ENCODE results near the gene ARHGDIA.

- TF ChIP-seq EZH2 (IDR thresholded peaks at IDR 0.05; ENCODE audit: borderline replicate concordance, low read length) (no peak), CTCF (conservative IDR thresholded peaks at IDR 0.05 in 1 of 2, IDR thresholded peaks at IDR 0.05 in 1 of 2; ENCODE audit: extremely low read depth in 1 of 2, insufficient read depth in 1 of 2, low read depth in 1 of 2, low read length in 2 of 2) (no peak)
These were observed 33.7 kb upstream of the ARHGDIA start for GRCh38 chr17:81904600-81905423.

All from mammary epithelial cell (primary cell).